ENCODE data around the gene NR1D2.
"Not testable (repeated sequence)": the region's sequence is repeated elsewhere in the genome, so short reads cannot be mapped to it uniquely, and the experiment has no call there.

GRCh38 chr3:23912335-23912734, 32.8 kb upstream of the NR1D2 start:
- TF ChIP-seq, protein P1, sequence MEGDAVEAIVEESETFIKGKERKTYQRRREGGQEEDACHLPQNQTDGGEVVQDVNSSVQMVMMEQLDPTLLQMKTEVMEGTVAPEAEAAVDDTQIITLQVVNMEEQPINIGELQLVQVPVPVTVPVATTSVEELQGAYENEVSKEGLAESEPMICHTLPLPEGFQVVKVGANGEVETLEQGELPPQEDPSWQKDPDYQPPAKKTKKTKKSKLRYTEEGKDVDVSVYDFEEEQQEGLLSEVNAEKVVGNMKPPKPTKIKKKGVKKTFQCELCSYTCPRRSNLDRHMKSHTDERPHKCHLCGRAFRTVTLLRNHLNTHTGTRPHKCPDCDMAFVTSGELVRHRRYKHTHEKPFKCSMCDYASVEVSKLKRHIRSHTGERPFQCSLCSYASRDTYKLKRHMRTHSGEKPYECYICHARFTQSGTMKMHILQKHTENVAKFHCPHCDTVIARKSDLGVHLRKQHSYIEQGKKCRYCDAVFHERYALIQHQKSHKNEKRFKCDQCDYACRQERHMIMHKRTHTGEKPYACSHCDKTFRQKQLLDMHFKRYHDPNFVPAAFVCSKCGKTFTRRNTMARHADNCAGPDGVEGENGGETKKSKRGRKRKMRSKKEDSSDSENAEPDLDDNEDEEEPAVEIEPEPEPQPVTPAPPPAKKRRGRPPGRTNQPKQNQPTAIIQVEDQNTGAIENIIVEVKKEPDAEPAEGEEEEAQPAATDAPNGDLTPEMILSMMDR (IDR thresholded peaks at IDR 0.05): not testable (repeated sequence)
- TF ChIP-seq POLR2A (IDR thresholded peaks at IDR 0.05); POLR2AphosphoS5 (IDR thresholded peaks at IDR 0.05; ENCODE audit: insufficient read depth in 1 of 2, low read depth in 1 of 2): not testable (repeated sequence)

All from vagina (tissue), 2 donors.